ENCODE results near the gene SMYD3. TPM values are rescaled to one million over a fixed set of nuclear protein-coding genes. Genes with fewer than 3 reads are reported as not detected.

SMYD3 gene
- total and polyA plus RNA-seq, 10 donors, result 12.5 to 33.1 (median 21.0) TPM

GRCh38 chr1:246261639-246262038 is 245.4 kb downstream of the SMYD3 start:
- no peak for TF ChIP-seq POLR2AphosphoS5 (IDR thresholded peaks at IDR 0.05)
- no peak for TF ChIP-seq CTCF (IDR thresholded peaks at IDR 0.05 in 8 of 11, conservative IDR thresholded peaks at IDR 0.05 in 3 of 11)
- no peak for TF ChIP-seq POLR2A (IDR thresholded peaks at IDR 0.05)
- Histone ChIP-seq H3K4me3 (no peak overlapping the region), H3K27ac (no peak overlapping the region), H3K4me1 (no peaks in the 10 kb centered on the region), H3K36me3 (peaks cover 0 to 5% (median 0%) of the 10 kb centered on the region in 6 donors), H3K27me3 (replicated peaks in 1 of 7) (no peaks in the 10 kb centered on the region), H3K9me3 (peaks cover 0 to 36% (median 18%) of the 10 kb centered on the region in 8 donors)
- no peak for DNase-seq
- WGBS, 5 donors, result 85 to 92% (median 88%) methylated on average over 3 of the region's 3 CpGs
- intact Hi-C loops (cut with DNase I; ENCODE audit: low total_unique reads), result no loop called here

GRCh38 chr1:246258250-246258649 is 248.8 kb downstream of the SMYD3 start:
- Histone ChIP-seq H3K4me3 (no peak overlapping the region), H3K36me3 (peaks cover 0 to 5% (median 0%) of the 10 kb centered on the region in 6 donors), H3K27ac (no peak overlapping the region), H3K27me3 (replicated peaks in 1 of 7) (no peaks in the 10 kb centered on the region), H3K9me3 (peaks cover 0 to 36% (median 18%) of the 10 kb centered on the region in 8 donors), H3K4me1 (no peaks in the 10 kb centered on the region)
- TF ChIP-seq CTCF (IDR thresholded peaks at IDR 0.05 in 8 of 11, conservative IDR thresholded peaks at IDR 0.05 in 3 of 11), result no peak
- no peak for TF ChIP-seq POLR2AphosphoS5 (IDR thresholded peaks at IDR 0.05)
- no peak for TF ChIP-seq POLR2A (IDR thresholded peaks at IDR 0.05)
- DNase-seq, result no peak
- WGBS, 5 donors, result 86 to 100% (median 91%) methylated on average over 4 of the region's 4 CpGs
- intact Hi-C loops (cut with DNase I; ENCODE audit: low total_unique reads), result no loop called here

GRCh38 chr1:246255773-246256172 is 251.3 kb downstream of the SMYD3 start:
- no peak for DNase-seq
- intact Hi-C loops (cut with DNase I; ENCODE audit: low total_unique reads), result no loop called here
- peaks cover 0 to 5% (median 0%) of the 10 kb centered on the region in 6 donors for H3K36me3 ChIP-seq
- TF ChIP-seq POLR2AphosphoS5 (IDR thresholded peaks at IDR 0.05) (no peak), CTCF (IDR thresholded peaks at IDR 0.05 in 8 of 11, conservative IDR thresholded peaks at IDR 0.05 in 3 of 11) (no peak), POLR2A (IDR thresholded peaks at IDR 0.05) (no peak)
- H3K4me1 ChIP-seq, result no peaks in the 10 kb centered on the region
- peaks cover 0 to 35% (median 18%) of the 10 kb centered on the region in 8 donors for H3K9me3 ChIP-seq
- WGBS, 5 donors, result 85 to 100% (median 93%) methylated on average over 2 of the region's 2 CpGs
- no peaks in the 10 kb centered on the region for H3K27me3 ChIP-seq (replicated peaks in 1 of 7)
- H3K27ac ChIP-seq, result no peak overlapping the region
- H3K4me3 ChIP-seq, result no peak overlapping the region

- intact Hi-C loops (cut with DNase I; ENCODE audit: low total_unique reads), result no loop called here
- peaks cover 0 to 3% (median 0%) of the 10 kb centered on the region in 6 donors for H3K36me3 ChIP-seq
- H3K4me3 ChIP-seq, result no peak overlapping the region
- H3K27ac ChIP-seq, result no peak overlapping the region
- WGBS, 5 donors, result 71 to 77% (median 74%) methylated on average over 2 of the region's 2 CpGs
- TF ChIP-seq POLR2A (IDR thresholded peaks at IDR 0.05), result no peak
- TF ChIP-seq CTCF (IDR thresholded peaks at IDR 0.05 in 8 of 11, conservative IDR thresholded peaks at IDR 0.05 in 3 of 11), result no peak
- no peak for TF ChIP-seq POLR2AphosphoS5 (IDR thresholded peaks at IDR 0.05)
- no peaks in the 10 kb centered on the region for H3K4me1 ChIP-seq
- DNase-seq, result no peak
- H3K27me3 ChIP-seq (replicated peaks in 1 of 7), result no peaks in the 10 kb centered on the region
- peaks cover 0 to 25% (median 18%) of the 10 kb centered on the region in 8 donors for H3K9me3 ChIP-seq
Measured at GRCh38 chr1:246254854-246255253, 252.2 kb downstream of the SMYD3 start.

Data from spleen (tissue), 11 donors.